Heart right ventricle (tissue), 16 donors: ENCODE results near the gene PLCB2. TPM values are rescaled to one million over a fixed set of nuclear protein-coding genes. Genes with fewer than 3 reads are reported as not detected.

ENCODE experiments used
- ATAC-seq, 8 donors: fragments of 200-7000 bp; cut with Tn5 transposase; one replicate each; pipeline ENCODE4 v1.9.1; 2020; ENCODE audit warnings: mild to moderate bottlenecking in 8 of 8, moderate library complexity in 8 of 8, moderate number of reproducible peaks in 1 of 8
- DNase-seq, 2 donors: peaks; one replicate each; pipeline ENCODE4 v3.0.0-alpha.2; 2020
- H3K27ac ChIP-seq, 10 donors: fragments of 200-600 bp; sonication (generic) in 2 of 10; one replicate each; pipeline versions ENCODE4 v1.5.0 to v1.8.0; 2020 to 2022; ENCODE audit warnings: mild to moderate bottlenecking in 3 of 10
- H3K27me3 ChIP-seq, 7 donors: fragments of 200-600 bp; one replicate each; pipeline ENCODE4 v1.8.0; 2021 to 2022; ENCODE audit warnings: mild to moderate bottlenecking in 2 of 7
- H3K36me3 ChIP-seq, 9 donors: fragments of 200-600 bp; sonication (generic) in 1 of 9; one replicate each; pipeline versions ENCODE4 v1.5.0 to v1.8.0; 2020 to 2022; ENCODE audit warnings: mild to moderate bottlenecking in 2 of 9
- H3K4me1 ChIP-seq, 9 donors: fragments of 200-600 bp; sonication (generic) in 1 of 9; one replicate each; pipeline versions ENCODE4 v1.5.0 to v1.8.0; 2020 to 2022; ENCODE audit warnings: mild to moderate bottlenecking in 4 of 9
- H3K4me3 ChIP-seq, 10 donors: fragments of 200-600 bp; sonication (generic) in 2 of 10; one replicate each; pipeline versions ENCODE4 v1.5.0 to v1.8.0; 2020 to 2022; ENCODE audit warnings: mild to moderate bottlenecking in 7 of 10, moderate library complexity in 2 of 10
- H3K9me3 ChIP-seq, 11 donors: fragments of 200-600 bp in 10 of 11; sonication (generic) in 2 of 11; one replicate each; pipeline versions ENCODE4 v1.5.0 to v1.8.0; 2013 to 2022; ENCODE audit warnings: mild to moderate bottlenecking in 2 of 11, control low read depth in 1 of 11, moderate library complexity in 1 of 11
- WGBS, 2 donors: extraction: QIAGEN DNeasy Blood & Tissue Kit; methylation state at CpG; one replicate each; pipeline ENCODE4 v1.1.7; 2013; ENCODE audit warnings: inconsistent platforms in 1 of 2; 5-methylcytosine and 5-hydroxymethylcytosine counted together
- intact Hi-C, 10 donors: fragments of 100-400 bp; cut with DNase I; formaldehyde crosslinking; loops; one replicate each; pipeline versions ENCODE4 v1.11.1 to v1.14.2; 2022
- polyA plus RNA-seq, 2 donors: library from polyadenylated mRNA; stranded (reverse); fragments of 200-250 nt; gene quantifications; one replicate each; pipeline ENCODE4 v1.2.3, GENCODE V29; 2013
- total RNA-seq, 10 donors: library from RNA; stranded (reverse); fragmentation: NEBNext Ultra II Directional in 3 of 10; extraction: Animal tissue kit (Norgen Biotek cat#: 25700) in 3 of 10; gene quantifications; one replicate each; pipeline versions ENCODE4 v1.2.1 to v1.2.4, GENCODE V29; 2021 to 2023
- TF ChIP-seq, protein P1 (sequence below), 9 donors: fragments of 200-600 bp; sonication (generic) in 2 of 9; IDR thresholded peaks; one replicate each; pipeline versions ENCODE4 v1.5.0 to v1.8.0; 2021 to 2022; ENCODE audit warnings: antibody characterized with exemption in 9 of 9, mild to moderate bottlenecking in 5 of 9, moderate library complexity in 1 of 9
- donor health status: Arrhythmogenic right ventricular cardiomyopathy.
- donor health status: ischemic (EF 13 %, LVEDD 7.1; RV severe dilation, severe dysfunction).
- donor health status: healthy with polysubstance abuse.
- donor health status: DM: no; HTN: yes; CAD: no.
- donor health status: DM: no; HTN: no; CAD: no.
- donor health status: ischemic (EF 25% LVEDD 6.9; RV normal size, moderate dysfunction).
- donor health status: ischemic (EF 25% LVEDD 5.7; RV mildly dilated, moderate dysfunction).
- donor health status: healthy.
- donor health status: DM: yes; HTN: yes; CAD: no.
- donor health status: Ischemic cardiomyopathy.
- donor health status: ischemic (EF 35%, LVEDD 5.7; RV mildly dilated, moderate dysfunction).
- donor health status: nonischemic (EF 11% LVEDD 7.7; RV severe dilation, severe dysfunction).
- donor health status: DM: yes; HTN: yes; CAD: no.
- donor health status: PGD.
- donor health status: ischemic (EF 29% LVEDD 5.4; RV normal size, mild dysfunction).
- donor health status: nonischemic (EF 23%, LVEDD 6.1; RV moderate dilation, normal function).

PLCB2 gene
- total and polyA plus RNA-seq, 12 donors: 1.2 to 24.4 (median 4.9) TPM

- peak in 4 of 8 donors; percentile 8 to 45 (median 34) for ATAC-seq
Observed at GRCh38 chr15:40354408-40355171, 46.9 kb upstream of the PLCB2 start.

GRCh38 chr15:40353697-40354096, 46.0 kb upstream of the PLCB2 start:
- H3K4me1 ChIP-seq: peaks cover 4 to 28% (median 15%) of the 10 kb centered on the region in 9 donors
- TF ChIP-seq, protein P1, sequence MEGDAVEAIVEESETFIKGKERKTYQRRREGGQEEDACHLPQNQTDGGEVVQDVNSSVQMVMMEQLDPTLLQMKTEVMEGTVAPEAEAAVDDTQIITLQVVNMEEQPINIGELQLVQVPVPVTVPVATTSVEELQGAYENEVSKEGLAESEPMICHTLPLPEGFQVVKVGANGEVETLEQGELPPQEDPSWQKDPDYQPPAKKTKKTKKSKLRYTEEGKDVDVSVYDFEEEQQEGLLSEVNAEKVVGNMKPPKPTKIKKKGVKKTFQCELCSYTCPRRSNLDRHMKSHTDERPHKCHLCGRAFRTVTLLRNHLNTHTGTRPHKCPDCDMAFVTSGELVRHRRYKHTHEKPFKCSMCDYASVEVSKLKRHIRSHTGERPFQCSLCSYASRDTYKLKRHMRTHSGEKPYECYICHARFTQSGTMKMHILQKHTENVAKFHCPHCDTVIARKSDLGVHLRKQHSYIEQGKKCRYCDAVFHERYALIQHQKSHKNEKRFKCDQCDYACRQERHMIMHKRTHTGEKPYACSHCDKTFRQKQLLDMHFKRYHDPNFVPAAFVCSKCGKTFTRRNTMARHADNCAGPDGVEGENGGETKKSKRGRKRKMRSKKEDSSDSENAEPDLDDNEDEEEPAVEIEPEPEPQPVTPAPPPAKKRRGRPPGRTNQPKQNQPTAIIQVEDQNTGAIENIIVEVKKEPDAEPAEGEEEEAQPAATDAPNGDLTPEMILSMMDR (IDR thresholded peaks at IDR 0.05): no peak
- peaks cover 0 to under 1% (median 0%) of the 10 kb centered on the region in 7 donors for H3K27me3 ChIP-seq
- H3K9me3 ChIP-seq: no peaks in the 10 kb centered on the region
- intact Hi-C loops: no loop called here
- H3K36me3 ChIP-seq: no peaks in the 10 kb centered on the region
- no peak overlapping the region for H3K27ac ChIP-seq
- DNase-seq: no peak
- ATAC-seq: no peak
- 74 to 88% methylated on average over 5 of the region's 5 CpGs for WGBS, 2 donors
- no peak overlapping the region for H3K4me3 ChIP-seq

More at GRCh38 chr15:40354408-40355171, 46.9 kb upstream of the PLCB2 start:
- no peak overlapping the region for H3K27ac ChIP-seq
- 39 to 43% methylated on average over 9 of the region's 9 CpGs for WGBS, 2 donors
- intact Hi-C loops: no loop called here
- no peak overlapping the region for H3K4me3 ChIP-seq
- TF ChIP-seq, protein P1 (IDR thresholded peaks at IDR 0.05): peak in 8 of 9 donors; percentile 21 to 57 (median 40)
- DNase-seq: no peak
- no peaks in the 10 kb centered on the region for H3K36me3 ChIP-seq
- no peaks in the 10 kb centered on the region for H3K9me3 ChIP-seq
- peaks cover 0 to 4% (median 0%) of the 10 kb centered on the region in 7 donors for H3K27me3 ChIP-seq
- H3K4me1 ChIP-seq: peaks cover 4 to 29% (median 17%) of the 10 kb centered on the region in 9 donors

DNA sequence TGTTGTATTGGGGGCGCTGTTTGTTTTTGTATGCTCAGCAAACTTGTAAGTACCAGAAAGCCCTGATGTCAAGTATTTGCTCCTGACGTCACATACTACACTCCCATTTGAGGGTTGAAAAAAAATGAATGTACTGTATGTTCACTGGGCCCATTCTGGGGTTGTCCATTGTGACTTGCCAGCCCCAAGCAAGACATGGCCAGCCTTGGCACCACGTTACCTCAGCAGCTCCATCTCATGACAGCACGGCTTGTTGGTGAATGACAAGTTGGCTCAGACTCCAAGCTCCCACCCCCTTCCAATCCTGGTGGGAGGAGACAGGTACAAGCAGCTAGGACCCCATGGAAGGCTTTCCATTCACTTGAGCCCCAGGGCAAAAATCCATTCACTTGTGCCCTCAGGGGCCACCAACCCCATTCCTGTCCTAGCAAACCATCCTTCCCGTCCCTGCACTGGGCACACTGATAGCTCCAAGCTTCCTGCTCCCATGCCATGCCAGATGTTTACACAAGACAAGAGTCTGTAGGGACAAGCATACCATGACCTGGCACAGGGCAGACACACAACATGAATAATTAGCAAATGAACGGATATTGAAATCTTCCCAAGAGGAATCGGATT, 44.7 kb upstream of the PLCB2 start:
- no peaks in the 10 kb centered on the region for H3K9me3 ChIP-seq
- ATAC-seq (no peak), DNase-seq (no peak)
- 81 to 85% methylated on average over 7 of the region's 7 CpGs for WGBS, 2 donors
- intact Hi-C loops: no loop called here
- no peaks in the 10 kb centered on the region for H3K36me3 ChIP-seq
- no peak overlapping the region for H3K4me3 ChIP-seq
- peaks cover 0 to 25% (median 9%) of the 10 kb centered on the region in 9 donors for H3K4me1 ChIP-seq
- TF ChIP-seq, protein P1 (IDR thresholded peaks at IDR 0.05): no peak
- no peak overlapping the region for H3K27ac ChIP-seq
- H3K27me3 ChIP-seq: no peaks in the 10 kb centered on the region

DNA sequence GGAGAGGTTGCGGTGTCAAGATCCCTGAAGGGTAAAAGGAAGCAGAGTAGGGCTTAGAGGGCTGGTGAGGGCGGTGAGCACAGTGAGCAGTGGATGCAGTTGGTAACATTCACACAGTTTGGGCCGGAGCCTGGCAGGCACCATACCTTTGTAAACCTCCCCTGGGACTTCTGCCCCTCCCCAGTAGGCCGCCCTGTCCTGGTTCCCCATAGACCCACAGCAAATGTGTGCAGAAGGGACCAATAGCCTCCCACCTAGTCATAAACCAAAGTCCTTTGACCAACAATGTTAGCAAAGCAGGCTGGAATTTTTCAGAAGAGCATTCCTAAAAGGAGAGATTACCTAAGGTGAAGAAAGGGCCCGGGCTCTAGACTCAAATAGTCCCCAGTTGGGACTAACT, 41.4 kb upstream of the PLCB2 start:
- ATAC-seq (no peak), DNase-seq (no peak)
- TF ChIP-seq, protein P1 (IDR thresholded peaks at IDR 0.05): no peak
- H3K36me3 ChIP-seq: no peaks in the 10 kb centered on the region
- H3K27ac ChIP-seq: no peak overlapping the region
- intact Hi-C loops: loop anchor here in 1 of 10 donors (5.0 kb wide), 1 partner anchor 73 kb away; no protein-coding TSS in a partner anchor
- no peak overlapping the region for H3K4me3 ChIP-seq
- H3K9me3 ChIP-seq: no peaks in the 10 kb centered on the region
- H3K27me3 ChIP-seq: no peaks in the 10 kb centered on the region
- WGBS, 2 donors: 91 to 96% methylated on average over 5 of the region's 5 CpGs
- H3K4me1 ChIP-seq: peaks cover 3 to 25% (median 11%) of the 10 kb centered on the region in 9 donors
